K562 (cell line): Measurements from ENCODE around the gene OSGEPL1. TPM values are rescaled to one million over a fixed set of nuclear protein-coding genes. Genes with fewer than 3 reads are reported as not detected.

ENCODE experiments used
- GTF2F1 ChIP-seq: IDR thresholded peaks from 2 replicates; pipeline ENCODE4 v1.6.1; 2011; ENCODE audit warnings: low read depth, low read length, improper control_type of control experiment
- polyA plus RNA-seq, 8 experiments: library from polyadenylated mRNA; depleted of rRNA in 4 of 8; stranded (reverse) in 5 of 8; unstranded in 3 of 8; fragments of >200 nt; fragmentation: Nextera tagmentation in 2 of 8; fragmentation: Illumina TruSeq in 1 of 8; extraction: Ambion mirVana in 2 of 8; extraction: Trizol in 1 of 8; gene quantifications; 2 replicates each; pipeline versions ENCODE4 v1.2.1 to v1.2.3, GENCODE V29; 2011 to 2014; ENCODE audit warnings: inconsistent platforms in 1 of 8, missing spikeins in 1 of 8
- total RNA-seq, 7 experiments: library from RNA; depleted of rRNA in 6 of 7; stranded (reverse); fragments of >200 nt in 6 of 7; fragmentation: Illumina TruSeq in 2 of 7; extraction: Trizol in 2 of 7; gene quantifications; 2 replicates each; pipeline versions ENCODE4 v1.2.1 to v1.2.3, GENCODE V29; 2011 to 2021; ENCODE audit warnings: low replicate concordance in 1 of 7
- TF ChIP-seq, protein P1 (sequence below): fragments of 250-450 bp; sonication (Bioruptor Pico); IDR thresholded peaks from 2 replicates; pipeline ENCODE4 v1.5.0; 2021; ENCODE audit warnings: mild to moderate bottlenecking, moderate library complexity
- TF ChIP-seq, protein P2 (sequence below), 2 experiments: IDR thresholded peaks; 2 replicates each; pipeline ENCODE4 v1.6.1; 2011; ENCODE audit warnings: borderline replicate concordance in 1 of 2, control low read depth in 1 of 2, low read depth in 1 of 2, low read length in 1 of 2, mild to moderate bottlenecking in 1 of 2, mixed read lengths in 1 of 2, moderate library complexity in 1 of 2; ENCODE audit not compliant: insufficient read depth in 1 of 2, insufficient read length in 1 of 2, poor library complexity in 1 of 2, severe bottlenecking in 1 of 2; ENCODE audit errors: extremely low read depth in 1 of 2
- TF ChIP-seq, protein P3 (sequence below), 3 experiments: fragments of 200-800 bp in 1 of 3; sonication (Bioruptor generic) in 1 of 3; sonication (generic) in 1 of 3; formaldehyde crosslinking in 1 of 3; IDR thresholded peaks; 2 replicates each; pipeline versions ENCODE4 v1.6.1 to v1.8.0; 2016 to 2022; ENCODE audit warnings: mild to moderate bottlenecking in 2 of 3, missing compliant biosample characterization in 2 of 3, missing genetic modification characterization in 2 of 3, missing genetic modification reagents in 1 of 3
- TF ChIP-seq, protein P4 (sequence below): conservative IDR thresholded peaks from 2 replicates; pipeline ENCODE4 v1.6.1; 2011; ENCODE audit warnings: low read depth, mild to moderate bottlenecking, low read length; ENCODE audit not compliant: control insufficient read depth

The OSGEPL1 gene
- total and polyA plus RNA-seq, 9 of the 15 experiments (the other 6 are each of a cell fraction or from before 2014, with no cell fraction given): 2.5 to 10.8 (median 6.5) TPM

DNA sequence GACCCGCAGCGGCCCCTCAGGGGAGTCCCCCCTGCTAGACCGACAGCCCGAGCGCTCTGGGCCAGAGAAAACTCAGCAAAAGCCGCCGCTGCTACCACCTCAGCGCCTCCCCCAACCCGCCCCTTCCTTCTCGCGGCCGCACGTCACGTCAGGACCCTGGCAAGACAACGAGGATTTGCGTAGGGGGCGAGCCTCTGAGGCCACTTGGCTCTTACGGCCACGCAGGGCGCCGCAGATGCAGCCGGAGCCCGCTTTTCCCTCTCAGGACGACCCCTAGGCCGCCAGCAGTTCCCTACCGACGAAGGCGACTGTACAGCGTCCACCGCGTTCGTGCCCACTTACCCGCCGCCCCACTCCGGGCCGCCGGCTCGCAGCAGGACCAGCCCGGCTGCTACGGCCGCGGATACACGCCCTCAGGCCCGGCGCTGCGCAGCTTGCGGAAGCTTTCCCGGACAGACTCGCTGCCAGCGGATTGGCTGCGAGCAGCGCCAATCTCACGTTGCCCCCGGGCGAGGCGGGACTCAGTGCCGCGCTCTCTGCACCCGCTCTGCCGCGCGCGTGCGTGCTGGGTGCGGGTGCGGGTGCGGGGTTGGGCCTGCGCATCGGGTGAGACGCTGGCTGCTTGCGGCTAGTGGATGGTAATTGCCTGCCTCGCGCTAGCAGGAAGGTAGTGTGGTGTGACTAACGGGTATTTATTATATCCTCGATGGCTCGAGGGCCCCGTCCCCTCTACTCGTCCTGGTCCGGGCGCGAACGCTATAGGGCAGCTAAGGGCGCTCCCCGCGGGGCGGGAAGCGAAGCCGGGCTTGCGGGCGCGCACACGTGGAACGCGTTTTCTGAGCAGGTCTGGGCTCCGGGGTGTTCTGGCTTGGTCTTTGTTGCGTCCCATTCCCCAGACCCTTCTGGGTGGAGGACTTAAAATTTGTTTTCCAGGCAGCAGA, 21.6 kb upstream of the OSGEPL1 start, which contains the start of the genes ORMDL1 and PMS1 (continued):
- TF ChIP-seq, protein P1, sequence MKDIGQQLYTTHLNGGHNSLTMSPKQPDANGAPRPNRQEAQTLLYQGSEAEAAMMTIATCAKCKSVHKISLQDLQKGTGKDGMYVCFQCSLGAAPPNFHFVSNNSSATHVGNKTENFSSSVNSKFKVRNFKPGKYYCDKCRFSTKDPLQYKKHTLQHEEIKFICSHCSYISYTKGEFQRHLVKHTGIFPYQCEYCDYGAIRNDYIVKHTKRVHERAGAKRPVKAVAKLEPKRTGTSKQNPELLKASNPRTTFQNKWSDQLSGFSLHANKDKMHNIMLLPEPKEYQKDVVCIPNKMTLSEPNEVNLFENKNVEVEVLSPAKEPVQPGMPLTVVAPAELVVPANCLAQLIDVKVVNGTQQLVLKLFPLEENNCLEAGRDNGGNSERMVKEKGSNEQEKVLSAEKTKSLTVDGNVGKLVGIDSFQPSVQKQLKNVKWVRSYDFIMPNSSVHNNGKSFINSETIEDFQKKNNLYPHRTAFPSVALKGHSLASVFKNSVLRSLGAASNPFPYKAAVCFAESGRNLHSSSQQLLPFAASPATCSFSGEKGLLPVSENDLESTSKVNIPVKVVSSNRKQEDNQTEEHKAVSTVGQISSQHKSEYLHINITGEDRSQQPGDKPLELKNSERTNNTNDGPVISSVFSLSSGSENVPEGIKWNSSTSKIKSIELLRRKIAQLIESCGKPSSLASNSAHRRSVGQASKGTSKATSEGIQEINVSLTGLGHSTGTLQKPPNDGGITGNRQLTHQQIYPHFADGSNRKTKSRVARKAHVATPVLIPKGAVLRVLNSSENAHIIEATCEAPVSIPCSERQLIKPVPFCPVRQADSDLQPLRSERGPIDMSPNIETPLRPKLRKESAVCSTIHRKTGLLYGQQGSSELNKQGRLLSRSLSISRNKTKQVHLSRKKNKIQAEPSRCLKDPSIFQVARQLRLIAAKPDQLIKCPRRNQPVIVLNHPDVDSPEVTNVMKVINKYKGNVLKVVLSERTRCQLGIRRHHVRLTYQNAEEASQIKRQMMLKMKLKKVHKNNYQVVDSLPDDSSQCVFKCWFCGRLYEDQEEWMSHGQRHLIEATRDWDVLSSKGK (CRISPR knock-in tag): no peak
- TF ChIP-seq, protein P2, sequence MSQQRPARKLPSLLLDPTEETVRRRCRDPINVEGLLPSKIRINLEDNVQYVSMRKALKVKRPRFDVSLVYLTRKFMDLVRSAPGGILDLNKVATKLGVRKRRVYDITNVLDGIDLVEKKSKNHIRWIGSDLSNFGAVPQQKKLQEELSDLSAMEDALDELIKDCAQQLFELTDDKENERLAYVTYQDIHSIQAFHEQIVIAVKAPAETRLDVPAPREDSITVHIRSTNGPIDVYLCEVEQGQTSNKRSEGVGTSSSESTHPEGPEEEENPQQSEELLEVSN (IDR thresholded peaks at IDR 0.05; ENCODE audit: borderline replicate concordance in 1 of 2, extremely low read depth in 1 of 2, insufficient read depth in 1 of 2, insufficient read length in 1 of 2, low read depth in 1 of 2, low read length in 1 of 2, poor library complexity in 1 of 2, severe bottlenecking in 1 of 2): peak; percentile 85 to 92
- TF ChIP-seq, protein P3, sequence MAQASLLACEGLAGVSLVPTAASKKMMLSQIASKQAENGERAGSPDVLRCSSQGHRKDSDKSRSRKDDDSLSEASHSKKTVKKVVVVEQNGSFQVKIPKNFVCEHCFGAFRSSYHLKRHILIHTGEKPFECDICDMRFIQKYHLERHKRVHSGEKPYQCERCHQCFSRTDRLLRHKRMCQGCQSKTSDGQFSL (CRISPR knock-in tag; IDR thresholded peaks at IDR 0.05): no peak
- TF ChIP-seq, protein P3 (tag; IDR thresholded peaks at IDR 0.05): no peak
- peak; percentile 23; the same call in 1 of the 2 replicates for TF ChIP-seq GTF2F1
- TF ChIP-seq, protein P4, sequence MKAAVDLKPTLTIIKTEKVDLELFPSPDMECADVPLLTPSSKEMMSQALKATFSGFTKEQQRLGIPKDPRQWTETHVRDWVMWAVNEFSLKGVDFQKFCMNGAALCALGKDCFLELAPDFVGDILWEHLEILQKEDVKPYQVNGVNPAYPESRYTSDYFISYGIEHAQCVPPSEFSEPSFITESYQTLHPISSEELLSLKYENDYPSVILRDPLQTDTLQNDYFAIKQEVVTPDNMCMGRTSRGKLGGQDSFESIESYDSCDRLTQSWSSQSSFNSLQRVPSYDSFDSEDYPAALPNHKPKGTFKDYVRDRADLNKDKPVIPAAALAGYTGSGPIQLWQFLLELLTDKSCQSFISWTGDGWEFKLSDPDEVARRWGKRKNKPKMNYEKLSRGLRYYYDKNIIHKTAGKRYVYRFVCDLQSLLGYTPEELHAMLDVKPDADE: 0 out of 2 replicates have a peak, but pooled peaks have one; percentile 9
